HCT116 (cell line): ENCODE data around the gene CCDC177. TPM values are rescaled to one million over a fixed set of nuclear protein-coding genes. Genes with fewer than 3 reads are reported as not detected.

Experiments used
- ATAC-seq: fragments of 200-7000 bp; cut with Tn5 transposase; 2 replicates; pipeline ENCODE4 v1.9.1; 2020; ENCODE audit warnings: mild to moderate bottlenecking, moderate library complexity
- BruUV-seq: library from RNA; stranded (reverse); fragments of 400-500 nt; replicated peaks from 2 replicates; lab custom pipeline; 2021; lab: Mats Ljungman, UMichigan
- CTCF ChIA-PET: fragments of 300-600 bp; sonication (Branson Sonifier 250); formaldehyde crosslinking; loops from one replicate; lab custom pipeline; 2021; ENCODE audit warnings: antibody characterized with exemption; lab: Charles Lee
- POLR2A ChIA-PET: fragments of 300-600, 350-600 bp; sonication (Branson Sonifier 250); formaldehyde crosslinking; loops from one replicate; lab custom pipeline; 2021; ENCODE audit warnings: antibody characterized with exemption; lab: Charles Lee
- RAD21 ChIA-PET, 2 experiments: fragments of 300-600 bp; sonication (Branson Sonifier 250); formaldehyde crosslinking; loops; one replicate each; lab custom pipeline; 2023; ENCODE audit warnings: low total read pairs in 2 of 2; ENCODE audit not compliant: uncharacterized antibody in 2 of 2, unreplicated experiment in 2 of 2, low non-redundant PET in 1 of 2; lab: Charles Lee
- DNase-seq: peaks from one replicate; pipeline ENCODE4 v3.0.0-alpha.2; 2010; ENCODE audit warnings: low read depth, low spot score
- H2AFZ ChIP-seq: fragments of 200-600 bp; shearing (Covaris generic), sonication (generic); 2 replicates; pipeline ENCODE4 v1.6.1; 2017; ENCODE audit warnings: low read depth, mixed run types, mixed read lengths, antibody characterized with exemption, low read length; ENCODE audit not compliant: poor library complexity, severe bottlenecking
- H3K27ac ChIP-seq: 2 replicates; pipeline ENCODE4 v1.5.1; 2012; ENCODE audit warnings: low read depth, low read length
- H3K27me3 ChIP-seq: fragments of 200-600 bp; sonication (generic); 2 replicates; pipeline ENCODE4 v1.6.1; 2016; ENCODE audit warnings: mixed run types, low read length, mixed read lengths; ENCODE audit not compliant: insufficient read depth
- H3K36me3 ChIP-seq, 2 experiments: fragments of 200-500 bp in 1 of 2; fragments of 200-600 bp in 1 of 2; sonication (Bioruptor generic) in 1 of 2; sonication (generic) in 1 of 2; 2 replicates each; pipeline versions ENCODE4 v1.5.1 to v1.6.1; 2014 to 2016; ENCODE audit warnings: low read length in 2 of 2, inconsistent platforms in 1 of 2, mixed read lengths in 1 of 2, mixed run types in 1 of 2; ENCODE audit not compliant: insufficient read depth in 2 of 2, control insufficient read depth in 1 of 2
- H3K4me1 ChIP-seq, 2 experiments: fragments of 200-600 bp in 1 of 2; sonication (generic) in 1 of 2; 2 replicates each; pipeline versions ENCODE4 v1.5.1 to v1.6.1; 2012 to 2017; ENCODE audit warnings: low read length in 2 of 2, inconsistent platforms in 1 of 2, mild to moderate bottlenecking in 1 of 2, mixed read lengths in 1 of 2, mixed run types in 1 of 2, moderate library complexity in 1 of 2; ENCODE audit not compliant: insufficient read depth in 2 of 2, control insufficient read depth in 1 of 2
- H3K4me2 ChIP-seq: fragments of 200-600 bp; sonication (generic); 2 replicates; pipeline ENCODE4 v1.6.1; 2017; ENCODE audit warnings: mixed run types, low read length, mixed read lengths
- H3K4me3 ChIP-seq, 2 experiments: fragments of 200-600 bp in 1 of 2; sonication (generic) in 1 of 2; replicated peaks in 1 of 2; 2 replicates each; pipeline ENCODE4 v1.5.1; 2011 to 2016; ENCODE audit warnings: low read length in 2 of 2, control low read depth in 1 of 2, low read depth in 1 of 2, mild to moderate bottlenecking in 1 of 2, mixed read lengths in 1 of 2, mixed run types in 1 of 2
- H3K79me2 ChIP-seq: fragments of 200-600 bp; sonication (generic); 2 replicates; pipeline ENCODE4 v1.6.1; 2017; ENCODE audit warnings: mild to moderate bottlenecking, mixed run types, low read length, moderate library complexity, mixed read lengths; ENCODE audit not compliant: insufficient read depth
- H3K9ac ChIP-seq: fragments of 200-600 bp; sonication (generic); 2 replicates; pipeline ENCODE4 v1.6.1; 2016; ENCODE audit warnings: low read length, mixed read lengths
- H3K9me2 ChIP-seq: fragments of 200-600 bp; sonication (generic), shearing (Covaris generic); 2 replicates; pipeline ENCODE4 v1.6.1; 2017; ENCODE audit warnings: mixed run types, mild to moderate bottlenecking, moderate library complexity; ENCODE audit not compliant: insufficient read depth
- H3K9me3 ChIP-seq, 2 experiments: fragments of 200-500 bp in 1 of 2; fragments of 200-600 bp in 1 of 2; sonication (Bioruptor generic) in 1 of 2; sonication (generic) in 1 of 2; 2 replicates each; pipeline ENCODE4 v1.6.1; 2014 to 2017; ENCODE audit warnings: low read length in 2 of 2, mixed read lengths in 2 of 2, inconsistent platforms in 1 of 2, low read depth in 1 of 2, mild to moderate bottlenecking in 1 of 2, mixed run types in 1 of 2, moderate library complexity in 1 of 2; ENCODE audit not compliant: control insufficient read depth in 1 of 2, insufficient read depth in 1 of 2
- H4K20me1 ChIP-seq: fragments of 200-600 bp; sonication (generic), shearing (Covaris generic); 2 replicates; pipeline ENCODE4 v1.6.1; 2017; ENCODE audit warnings: mixed run types, mild to moderate bottlenecking, moderate library complexity; ENCODE audit not compliant: insufficient read depth
- ATF3 ChIP-seq: IDR thresholded peaks from 2 replicates; pipeline ENCODE4 v1.6.1; 2012
- CBX3 ChIP-seq: IDR thresholded peaks from 2 replicates; pipeline ENCODE4 v1.6.1; 2012; ENCODE audit warnings: low read depth
- CEBPB ChIP-seq: IDR thresholded peaks from 2 replicates; pipeline ENCODE4 v1.6.1; 2012; ENCODE audit warnings: low read depth
- CTCF ChIP-seq, 3 experiments: fragments of 200-600 bp in 1 of 3; sonication (generic) in 1 of 3; IDR thresholded peaks in 2 of 3; conservative IDR thresholded peaks in 1 of 3; 2 replicates each; pipeline ENCODE4 v1.5.1; 2012 to 2017; ENCODE audit warnings: low read depth in 2 of 3, low read length in 2 of 3, antibody characterized with exemption in 1 of 3, borderline replicate concordance in 1 of 3, control low read depth in 1 of 3, mild to moderate bottlenecking in 1 of 3, mixed read lengths in 1 of 3, mixed run types in 1 of 3, moderate library complexity in 1 of 3; ENCODE audit not compliant: insufficient read depth in 1 of 3
- ELF1 ChIP-seq: IDR thresholded peaks from 2 replicates; pipeline ENCODE4 v1.6.1; 2012; ENCODE audit warnings: low read depth, borderline replicate concordance
- EZH2 ChIP-seq: fragments of 200-600 bp; sonication (generic); IDR thresholded peaks from 2 replicates; pipeline ENCODE4 v1.6.1; 2017; ENCODE audit warnings: antibody characterized with exemption, mixed run types
- EZH2phosphoT487 ChIP-seq: fragments of 200-600 bp; IDR thresholded peaks from 2 replicates; pipeline ENCODE4 v1.6.1; 2018; ENCODE audit warnings: antibody characterized with exemption, borderline replicate concordance
- MAX ChIP-seq: IDR thresholded peaks from 2 replicates; pipeline ENCODE4 v1.6.1; 2012
- POLR2A ChIP-seq: IDR thresholded peaks from 2 replicates; pipeline ENCODE4 v1.7.0; 2011; ENCODE audit warnings: borderline replicate concordance; ENCODE audit not compliant: insufficient read depth, insufficient read length; ENCODE audit errors: extremely low read depth
- POLR2AphosphoS5 ChIP-seq: IDR thresholded peaks from 2 replicates; pipeline ENCODE4 v1.6.1; 2011; ENCODE audit warnings: mild to moderate bottlenecking, low read depth, low read length, moderate library complexity
- REST ChIP-seq: IDR thresholded peaks from 2 replicates; pipeline ENCODE4 v1.6.1; 2012; ENCODE audit warnings: low read depth
- YY1 ChIP-seq: IDR thresholded peaks from 2 replicates; pipeline ENCODE4 v1.6.1; 2011; ENCODE audit warnings: low read length, low read depth, moderate library complexity, mild to moderate bottlenecking; ENCODE audit not compliant: insufficient replicate concordance; ENCODE audit errors: extremely low read depth
- ZBTB33 ChIP-seq: IDR thresholded peaks from 2 replicates; pipeline ENCODE4 v1.6.1; 2011; ENCODE audit warnings: mild to moderate bottlenecking, low read length, moderate library complexity; ENCODE audit not compliant: insufficient replicate concordance; ENCODE audit errors: extremely low read depth
- ZNF274 ChIP-seq: fragments of 200-500 bp; sonication (Bioruptor generic); IDR thresholded peaks from 2 replicates; pipeline ENCODE4 v1.6.1; 2014; ENCODE audit warnings: mild to moderate bottlenecking, low read depth, low read length, inconsistent platforms
- intact Hi-C: fragments of 100-400 bp; cut with micrococcal nuclease; formaldehyde crosslinking; loops from 2 replicates; pipeline ENCODE4 v1.10.0; 2022
- total RNA-seq: library from RNA; stranded (reverse); gene quantifications from one replicate; pipeline ENCODE4 v1.2.1, GENCODE V29; 2021; ENCODE audit not compliant: unreplicated experiment

Gene CCDC177
- total RNA-seq, 1 experiment from 2014 or later = not detected

- Histone ChIP-seq H3K27ac (no peak overlapping the region), H3K4me2 (no peak overlapping the region), H3K4me3 (no peak overlapping the region), H3K9me2 (no peaks in the 10 kb centered on the region), H3K4me1 (no peaks in the 10 kb centered on the region), H3K27me3 (no peaks in the 10 kb centered on the region), H3K9ac (no peak overlapping the region), H2AFZ (no peak overlapping the region), H3K9me3 (no peaks in the 10 kb centered on the region), H3K79me2 (no peaks in the 10 kb centered on the region), H3K36me3 (no peaks in the 10 kb centered on the region), H4K20me1 (no peaks in the 10 kb centered on the region)
- BruUV-seq = no TSS peak
- no peak for TF ChIP-seq REST
- no peak for TF ChIP-seq YY1
- no peak for TF ChIP-seq POLR2AphosphoS5
- TF ChIP-seq ZNF274 = no peak
- TF ChIP-seq EZH2phosphoT487 = no peak
- TF ChIP-seq CTCF (IDR thresholded peaks at IDR 0.05 in 2 of 3, conservative IDR thresholded peaks at IDR 0.05 in 1 of 3; ENCODE audit: borderline replicate concordance in 1 of 3, insufficient read depth in 1 of 3, low read depth in 2 of 3, low read length in 2 of 3) = no peak
- no peak for TF ChIP-seq ELF1
- no peak for TF ChIP-seq CEBPB
- no peak for TF ChIP-seq POLR2A
- no peak for TF ChIP-seq MAX
- no peak for TF ChIP-seq ZBTB33
- no peak for TF ChIP-seq ATF3
- no peak for TF ChIP-seq CBX3
- TF ChIP-seq EZH2 = no peak
- RAD21 ChIA-PET = no interaction called here
- intact Hi-C loops = no loop called here
- no peak for ATAC-seq
- POLR2A ChIA-PET = no interaction called here
- CTCF ChIA-PET = no interaction called here
- DNase-seq = no peak
These were observed 7.5 kb upstream of the CCDC177 start for GRCh38 chr14:69582212-69582611.
